ENCODE measurements around the gene GLE1. TPM values are rescaled to one million over a fixed set of nuclear protein-coding genes. Genes with fewer than 3 reads are reported as not detected.

Gene GLE1
- total RNA-seq, 1 experiment from 2014 or later = 52.3 TPM

GRCh38 chr9:128546504-128546903, 42.0 kb downstream of the GLE1 start:
- CTCF ChIA-PET = no interaction called here
- H3K9me3 ChIP-seq (ENCODE audit: low read depth, low read length, poor library complexity, severe bottlenecking) = no peaks in the 10 kb centered on the region
- POLR2A ChIA-PET (ENCODE audit: low non-redundant PET) = no interaction called here
- peaks cover 15% of the 10 kb centered on the region for H3K4me1 ChIP-seq (ENCODE audit: insufficient read depth, low read length, poor library complexity, severe bottlenecking)
- intact Hi-C loops (cut with micrococcal nuclease; ENCODE audit: unreplicated experiment) = no loop called here
- no peaks in the 10 kb centered on the region for H3K27me3 ChIP-seq (replicated peaks; ENCODE audit: insufficient read depth, low read depth, low read length, poor library complexity)
- H3K27ac ChIP-seq (ENCODE audit: low read depth, low read length, poor library complexity, severe bottlenecking) = no peak overlapping the region
- no peak for TF ChIP-seq CTCF (conservative IDR thresholded peaks at IDR 0.05; ENCODE audit: low read depth, low read length)
- peaks cover 3% of the 10 kb centered on the region for H3K36me3 ChIP-seq (ENCODE audit: insufficient read depth, low read length, poor library complexity, severe bottlenecking)
- no TSS peak for BruUV-seq (replicated peaks)
- no peak overlapping the region for H3K4me3 ChIP-seq (ENCODE audit: low read depth, low read length, poor library complexity, severe bottlenecking)
- DNase-seq (ENCODE audit: low spot score) = no peak

- H3K27me3 ChIP-seq (replicated peaks; ENCODE audit: insufficient read depth, low read depth, low read length, poor library complexity) = no peaks in the 10 kb centered on the region
- BruUV-seq (replicated peaks) = no TSS peak
- CTCF ChIA-PET = no interaction called here
- H3K4me3 ChIP-seq (ENCODE audit: low read depth, low read length, poor library complexity, severe bottlenecking) = no peak overlapping the region
- peaks cover 21% of the 10 kb centered on the region for H3K4me1 ChIP-seq (ENCODE audit: insufficient read depth, low read length, poor library complexity, severe bottlenecking)
- no peak for DNase-seq (ENCODE audit: low spot score)
- TF ChIP-seq CTCF (conservative IDR thresholded peaks at IDR 0.05; ENCODE audit: low read depth, low read length) = no peak
- TF ChIP-seq EZH2 (IDR thresholded peaks at IDR 0.05; ENCODE audit: borderline replicate concordance, low read depth, low read length, poor library complexity, severe bottlenecking) = no peak
- POLR2A ChIA-PET (ENCODE audit: low non-redundant PET) = no interaction called here
- no peaks in the 10 kb centered on the region for H3K36me3 ChIP-seq (ENCODE audit: insufficient read depth, low read length, poor library complexity, severe bottlenecking)
- H3K27ac ChIP-seq (ENCODE audit: low read depth, low read length, poor library complexity, severe bottlenecking) = no peak overlapping the region
- intact Hi-C loops (cut with micrococcal nuclease; ENCODE audit: unreplicated experiment) = no loop called here
- no peaks in the 10 kb centered on the region for H3K9me3 ChIP-seq (ENCODE audit: low read depth, low read length, poor library complexity, severe bottlenecking)
Observed at GRCh38 chr9:128548876-128549275, 44.4 kb downstream of the GLE1 start.

GRCh38 chr9:128550226-128550625, 45.7 kb downstream of the GLE1 start:
- Histone ChIP-seq H3K4me3 (ENCODE audit: low read depth, low read length, poor library complexity, severe bottlenecking) (no peak overlapping the region), H3K9me3 (ENCODE audit: low read depth, low read length, poor library complexity, severe bottlenecking) (no peaks in the 10 kb centered on the region), H3K27ac (ENCODE audit: low read depth, low read length, poor library complexity, severe bottlenecking) (peak overlapping the region; percentile 22), H3K36me3 (ENCODE audit: insufficient read depth, low read length, poor library complexity, severe bottlenecking) (no peaks in the 10 kb centered on the region), H3K4me1 (ENCODE audit: insufficient read depth, low read length, poor library complexity, severe bottlenecking) (peaks cover 35% of the 10 kb centered on the region), H3K27me3 (replicated peaks; ENCODE audit: insufficient read depth, low read depth, low read length, poor library complexity) (no peaks in the 10 kb centered on the region)
- TF ChIP-seq EZH2 (IDR thresholded peaks at IDR 0.05; ENCODE audit: borderline replicate concordance, low read depth, low read length, poor library complexity, severe bottlenecking) (no peak), CTCF (conservative IDR thresholded peaks at IDR 0.05; ENCODE audit: low read depth, low read length) (no peak)
- DNase-seq (ENCODE audit: low spot score) = no peak
- CTCF ChIA-PET = no interaction called here
- no TSS peak for BruUV-seq (replicated peaks)
- POLR2A ChIA-PET (ENCODE audit: low non-redundant PET) = no interaction called here
- intact Hi-C loops (cut with micrococcal nuclease; ENCODE audit: unreplicated experiment) = loop anchor here (5.0 kb wide), 1 partner anchor 137 kb away; the partner anchor contains the start of gene SET
